GM12865 (cell line): ENCODE results near the gene HRH3.

Experiments
- DNase-seq: peaks from one replicate; pipeline ENCODE4 v3.0.0; 2010; ENCODE audit warnings: low read depth
- H3K4me3 ChIP-seq: 2 replicates; pipeline ENCODE4 v1.5.1; 2011; ENCODE audit warnings: mild to moderate bottlenecking, low read depth, low read length, control low read depth
- CTCF ChIP-seq: IDR thresholded peaks from 2 replicates; pipeline ENCODE4 v1.5.1; 2011; ENCODE audit warnings: low read length, control low read depth, low read depth, inconsistent platforms; ENCODE audit not compliant: insufficient read depth; ENCODE audit errors: missing control alignments

The HRH3 gene

GRCh38 chr20:62219992-62220665 lies at the start of gene HRH3:
Gene HRH3, minus strand, starts transcription at chr20:62220278. Its CDS starts 308 bp downstream, at chr20:62219970.
- no peak for TF ChIP-seq CTCF
- peak; percentile 20 for DNase-seq

GRCh38 chr20:62269871-62270270 lies 49.8 kb upstream of the HRH3 start:
- DNase-seq = no peak
- no peak overlapping the region for H3K4me3 ChIP-seq
- no peak for TF ChIP-seq CTCF

More at GRCh38 chr20:62219992-62220665, at the start of gene HRH3:
- no peak within 1 kb of the TSS for H3K4me3 ChIP-seq

GRCh38 chr20:62269378-62269777 lies 49.3 kb upstream of the HRH3 start:
- TF ChIP-seq CTCF = no peak
- no peak for DNase-seq
- no peak overlapping the region for H3K4me3 ChIP-seq

GRCh38 chr20:62268228-62268900 lies 48.3 kb upstream of the HRH3 start:
- TF ChIP-seq CTCF = no peak
- no peak overlapping the region for H3K4me3 ChIP-seq
- DNase-seq = no peak

GRCh38 chr20:62267543-62267942 lies 47.5 kb upstream of the HRH3 start:
- no peak for TF ChIP-seq CTCF
- no peak for DNase-seq
- H3K4me3 ChIP-seq = no peak overlapping the region

GRCh38 chr20:62266851-62267250 lies 46.8 kb upstream of the HRH3 start:
- no peak overlapping the region for H3K4me3 ChIP-seq
- no peak for TF ChIP-seq CTCF
- no peak for DNase-seq
